GM12878 (cell line): ENCODE results near the gene IGHMBP2. TPM values are rescaled to one million over a fixed set of nuclear protein-coding genes. Genes with fewer than 3 reads are reported as not detected.

Experiments
- ATAC-seq: fragments of 200-7000 bp; cut with Tn5 transposase; 3 replicates; pipeline ENCODE4 v1.9.1; 2020; ENCODE audit warnings: mild to moderate bottlenecking, moderate library complexity
- BruUV-seq: library from RNA; stranded (reverse); fragments of 400-500 nt; replicated peaks from 2 replicates; lab custom pipeline; 2021; lab: Mats Ljungman, UMichigan
- CTCF ChIA-PET: fragments of 300-600 bp; sonication (Branson Sonifier 250); formaldehyde crosslinking; extraction: SDS; loops from one replicate; lab custom pipeline; 2021; ENCODE audit warnings: inconsistent platforms; lab: Yijun Ruan, JAX
- POLR2A ChIA-PET: fragments of 350-600 bp; formaldehyde crosslinking; extraction: SDS; loops from one replicate; lab custom pipeline; 2021; ENCODE audit warnings: inconsistent platforms; lab: Charles Lee
- RAD21 ChIA-PET: fragments of 300-600 bp; sonication (Branson Sonifier 250); formaldehyde crosslinking; loops from one replicate; lab custom pipeline; 2023; ENCODE audit warnings: antibody characterized with exemption; ENCODE audit not compliant: unreplicated experiment; lab: Charles Lee
- SMC1A ChIA-PET: fragments of 300-600 bp; sonication (Branson Sonifier 250); formaldehyde crosslinking; loops from one replicate; lab custom pipeline; 2023; ENCODE audit not compliant: unreplicated experiment, uncharacterized antibody; lab: Charles Lee
- DNase-seq: peaks from one replicate; pipeline ENCODE4 v3.0.0-alpha.2; 2011; ENCODE audit warnings: low read depth, low spot score
- FAIRE-seq: peaks from 3 replicates; lab custom pipeline; 2011; peaks lifted over from hg19 to GRCh38; lab: Jason Lieb, UNC
- H2AFZ ChIP-seq: 2 replicates; pipeline ENCODE4 v1.6.0; 2011; ENCODE audit warnings: low read depth, low read length, control low read depth; ENCODE audit not compliant: control insufficient read depth
- H3K27ac ChIP-seq: 2 replicates; pipeline ENCODE4 v1.5.1; 2011; ENCODE audit warnings: control low read depth; ENCODE audit not compliant: control insufficient read depth, insufficient read depth
- H3K27me3 ChIP-seq, 2 experiments: replicated peaks in 1 of 2; 2 replicates each; pipeline versions ENCODE4 v1.6.0 to v1.6.1; 2011; ENCODE audit warnings: low read length in 1 of 2; ENCODE audit not compliant: control insufficient read depth in 2 of 2, insufficient read depth in 2 of 2
- H3K36me3 ChIP-seq, 2 experiments: 2 replicates each; pipeline ENCODE4 v1.5.1; 2011; ENCODE audit warnings: low read length in 1 of 2; ENCODE audit not compliant: control insufficient read depth in 2 of 2, insufficient read depth in 2 of 2
- H3K4me1 ChIP-seq: 2 replicates; pipeline ENCODE4 v1.6.1; 2011; ENCODE audit warnings: mild to moderate bottlenecking, low read length, moderate library complexity, mixed read lengths; ENCODE audit not compliant: control insufficient read depth, insufficient read depth
- H3K4me2 ChIP-seq: 2 replicates; pipeline ENCODE4 v1.6.0; 2011; ENCODE audit warnings: control low read depth; ENCODE audit not compliant: control insufficient read depth, insufficient read depth
- H3K4me3 ChIP-seq: fragments of 200-600 bp; sonication (generic); 2 replicates; pipeline ENCODE4 v1.5.1; 2016
- H3K79me2 ChIP-seq: 2 replicates; pipeline ENCODE4 v1.6.0; 2011; ENCODE audit warnings: low read length; ENCODE audit not compliant: control insufficient read depth, insufficient read depth
- H3K9ac ChIP-seq: 2 replicates; pipeline ENCODE4 v1.8.0; 2011; ENCODE audit warnings: low read length, control low read depth, mixed read lengths; ENCODE audit not compliant: control insufficient read depth, insufficient read depth
- H3K9me3 ChIP-seq: replicated peaks from 3 replicates; pipeline ENCODE4 v1.5.1; 2011; ENCODE audit warnings: mild to moderate bottlenecking, low read length; ENCODE audit not compliant: control insufficient read depth, insufficient read depth
- H4K20me1 ChIP-seq: 2 replicates; pipeline ENCODE4 v1.6.0; 2011; ENCODE audit not compliant: control insufficient read depth, insufficient read depth
- CBX3 ChIP-seq: fragments of 200-600 bp; sonication (generic); IDR thresholded peaks from 2 replicates; pipeline ENCODE4 v1.6.1; 2016; ENCODE audit warnings: low read depth, borderline replicate concordance
- CHD4 ChIP-seq: fragments of 200-600 bp; sonication (generic); IDR thresholded peaks from 2 replicates; pipeline ENCODE4 v1.6.1; 2016; ENCODE audit warnings: mild to moderate bottlenecking
- CREM ChIP-seq: IDR thresholded peaks from 2 replicates; pipeline ENCODE4 v1.6.1; 2014; ENCODE audit warnings: antibody characterized with exemption, low read depth
- DPF2 ChIP-seq: fragments of 450-650 bp; IDR thresholded peaks from 2 replicates; pipeline ENCODE4 v1.6.1; 2017; ENCODE audit warnings: mild to moderate bottlenecking
- ETV6 ChIP-seq, 2 experiments: fragments of 450-650 bp in 1 of 2; IDR thresholded peaks in 1 of 2; conservative IDR thresholded peaks in 1 of 2; 2 replicates each; pipeline ENCODE4 v1.6.1; 2014; ENCODE audit warnings: antibody characterized with exemption in 1 of 2, borderline replicate concordance in 1 of 2, low read depth in 1 of 2, mild to moderate bottlenecking in 1 of 2, moderate library complexity in 1 of 2
- HDAC6 ChIP-seq: fragments of 200-600 bp; sonication (generic); IDR thresholded peaks from one replicate; pipeline ENCODE4 v1.8.0; 2017; ENCODE audit warnings: antibody characterized with exemption; ENCODE audit not compliant: unreplicated experiment
- MAX ChIP-seq: IDR thresholded peaks from 2 replicates; pipeline ENCODE4 v1.6.1; 2012; ENCODE audit warnings: low read depth, low read length, improper control_type of control experiment
- MTA2 ChIP-seq: fragments of 450-650 bp; IDR thresholded peaks from 2 replicates; pipeline ENCODE4 v1.6.1; 2016; ENCODE audit warnings: low read depth, mild to moderate bottlenecking, moderate library complexity
- MTA3 ChIP-seq: IDR thresholded peaks from 2 replicates; pipeline ENCODE4 v1.6.1; 2012; ENCODE audit warnings: low read length, inconsistent platforms, borderline replicate concordance
- RAD21 ChIP-seq: IDR thresholded peaks from 2 replicates; pipeline ENCODE4 v1.6.1; 2011; ENCODE audit warnings: mild to moderate bottlenecking, low read depth, low read length, moderate library complexity; ENCODE audit not compliant: insufficient read depth
- SMARCA5 ChIP-seq: fragments of 450-650 bp; IDR thresholded peaks from 2 replicates; pipeline ENCODE4 v1.6.1; 2017; ENCODE audit warnings: mild to moderate bottlenecking
- SRF ChIP-seq, 2 experiments: IDR thresholded peaks; 2 replicates each; pipeline ENCODE4 v1.6.1; 2011; ENCODE audit warnings: low read depth in 2 of 2, low read length in 2 of 2, mild to moderate bottlenecking in 1 of 2, moderate library complexity in 1 of 2
- WGBS: methylation state at CpG from one replicate; pipeline ENCODE4 v1.1.6; 2016; ENCODE audit warnings: low lambda C conversion rate; ENCODE audit not compliant: insufficient replicate concordance, insufficient coverage; ENCODE audit errors: missing lambda C conversion rate; 5-methylcytosine and 5-hydroxymethylcytosine counted together
- in situ Hi-C: fragments of 300-500 bp; cut with MboI; formaldehyde crosslinking; loops from 9 replicates; pipeline ENCODE4 v1.14.3; 2018; ENCODE audit warnings: mixed read lengths
- intact Hi-C: fragments of 100-400 bp; cut with micrococcal nuclease; formaldehyde crosslinking; loops from one replicate; pipeline ENCODE4 v1.14.2; 2022; ENCODE audit not compliant: unreplicated experiment
- polyA plus RNA-seq, 11 experiments: library from polyadenylated mRNA; depleted of rRNA in 4 of 11; unstranded in 6 of 11; stranded (reverse) in 5 of 11; fragments of >200 nt; fragmentation: Nextera tagmentation in 4 of 11; fragmentation: Illumina TruSeq in 1 of 11; extraction: Ambion mirVana in 4 of 11; extraction: Trizol in 1 of 11; gene quantifications; 1 replicate in 1 of 11; 2 replicates in 10 of 11; pipeline versions ENCODE4 v1.2.1 to v1.2.3, GENCODE V29; 2011 to 2016; ENCODE audit warnings: inconsistent platforms in 2 of 11, missing spikeins in 2 of 11, low read depth in 1 of 11
- total RNA-seq, 4 experiments: library from RNA; depleted of rRNA in 3 of 4; stranded (reverse); fragments of >200 nt in 3 of 4; fragmentation: Illumina TruSeq in 1 of 4; extraction: Trizol in 1 of 4; gene quantifications; 2 replicates each; pipeline versions ENCODE4 v1.2.1 to v1.2.3, GENCODE V29; 2013 to 2021
- TF ChIP-seq, protein P1 (sequence below): IDR thresholded peaks from 2 replicates; pipeline ENCODE4 v1.6.1; 2012; ENCODE audit warnings: low read depth, low read length, improper control_type of control experiment
- TF ChIP-seq, protein P2 (sequence below): fragments of 450-650 bp; IDR thresholded peaks from 2 replicates; pipeline ENCODE4 v1.6.1; 2017; ENCODE audit warnings: mild to moderate bottlenecking, moderate library complexity
- TF ChIP-seq, protein P3 (sequence below): IDR thresholded peaks from 2 replicates; pipeline ENCODE4 v1.6.1; 2011; ENCODE audit warnings: mild to moderate bottlenecking, low read depth, low read length, moderate library complexity; ENCODE audit not compliant: insufficient replicate concordance
- TF ChIP-seq, protein P4 (sequence below): fragments of 450-650 bp; IDR thresholded peaks from 2 replicates; pipeline ENCODE4 v1.6.1; 2018; ENCODE audit warnings: borderline replicate concordance, mild to moderate bottlenecking; ENCODE audit not compliant: partially characterized antibody

The IGHMBP2 gene
- total and polyA plus RNA-seq, 10 of the 15 experiments (the other 5 are each of a cell fraction or from before 2014, with no cell fraction given): 1.4 to 20.1 (median 11.2) TPM

DNA sequence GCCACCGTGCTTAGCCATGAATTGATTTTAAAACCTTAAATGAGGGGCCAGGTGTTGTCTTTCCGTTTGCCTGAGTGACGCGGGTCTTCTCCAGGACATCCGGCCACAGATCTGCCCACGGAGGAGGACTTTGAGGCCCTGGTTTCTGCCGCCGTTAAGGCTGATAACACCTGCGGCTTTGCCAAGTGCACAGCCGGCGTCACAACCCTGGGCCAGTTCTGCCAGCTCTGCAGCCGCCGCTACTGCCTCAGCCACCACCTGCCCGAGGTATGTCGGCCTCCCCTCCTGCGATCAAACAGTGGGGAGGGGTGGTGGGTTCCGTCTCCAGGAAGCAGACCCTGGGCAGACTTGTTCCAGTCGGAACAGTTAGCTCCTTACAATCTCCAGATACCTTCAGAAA, 34.4 kb downstream of the IGHMBP2 start:
- Histone ChIP-seq H3K27ac (no peak overlapping the region), H3K4me2 (no peak overlapping the region), H4K20me1 (no peaks in the 10 kb centered on the region), H3K4me1 (no peaks in the 10 kb centered on the region; the same call in 1 of the 2 replicates), H3K36me3 (peaks cover 2 to 27% of the 10 kb centered on the region in 2 experiments; a peak in 3 of 4 replicates), H2AFZ (no peak overlapping the region), H3K27me3 (no peaks in the 10 kb centered on the region), H3K4me3 (no peak overlapping the region), H3K9ac (no peak overlapping the region), H3K79me2 (no peaks in the 10 kb centered on the region), H3K9me3 (no peaks in the 10 kb centered on the region)
- DNase-seq (no peak), ATAC-seq (no peak), FAIRE-seq (no peak)
- TF ChIP-seq HDAC6 (no peak), MAX (no peak), DPF2 (no peak), MTA3 (no peak), CBX3 (no peak), ETV6 (conservative IDR thresholded peaks at IDR 0.05 in 1 of 2, IDR thresholded peaks at IDR 0.05 in 1 of 2; ENCODE audit: borderline replicate concordance in 1 of 2, low read depth in 1 of 2) (no peak), MTA2 (no peak), CHD4 (no peak), CREM (no peak), RAD21 (no peak), SRF (IDR thresholded peaks at IDR 0.05; ENCODE audit: low read depth in 2 of 2, low read length in 2 of 2) (no peak), SMARCA5 (no peak)
- TF ChIP-seq, protein P1, sequence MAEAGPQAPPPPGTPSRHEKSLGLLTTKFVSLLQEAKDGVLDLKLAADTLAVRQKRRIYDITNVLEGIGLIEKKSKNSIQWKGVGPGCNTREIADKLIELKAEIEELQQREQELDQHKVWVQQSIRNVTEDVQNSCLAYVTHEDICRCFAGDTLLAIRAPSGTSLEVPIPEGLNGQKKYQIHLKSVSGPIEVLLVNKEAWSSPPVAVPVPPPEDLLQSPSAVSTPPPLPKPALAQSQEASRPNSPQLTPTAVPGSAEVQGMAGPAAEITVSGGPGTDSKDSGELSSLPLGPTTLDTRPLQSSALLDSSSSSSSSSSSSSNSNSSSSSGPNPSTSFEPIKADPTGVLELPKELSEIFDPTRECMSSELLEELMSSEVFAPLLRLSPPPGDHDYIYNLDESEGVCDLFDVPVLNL: no peak
- TF ChIP-seq, protein P2, sequence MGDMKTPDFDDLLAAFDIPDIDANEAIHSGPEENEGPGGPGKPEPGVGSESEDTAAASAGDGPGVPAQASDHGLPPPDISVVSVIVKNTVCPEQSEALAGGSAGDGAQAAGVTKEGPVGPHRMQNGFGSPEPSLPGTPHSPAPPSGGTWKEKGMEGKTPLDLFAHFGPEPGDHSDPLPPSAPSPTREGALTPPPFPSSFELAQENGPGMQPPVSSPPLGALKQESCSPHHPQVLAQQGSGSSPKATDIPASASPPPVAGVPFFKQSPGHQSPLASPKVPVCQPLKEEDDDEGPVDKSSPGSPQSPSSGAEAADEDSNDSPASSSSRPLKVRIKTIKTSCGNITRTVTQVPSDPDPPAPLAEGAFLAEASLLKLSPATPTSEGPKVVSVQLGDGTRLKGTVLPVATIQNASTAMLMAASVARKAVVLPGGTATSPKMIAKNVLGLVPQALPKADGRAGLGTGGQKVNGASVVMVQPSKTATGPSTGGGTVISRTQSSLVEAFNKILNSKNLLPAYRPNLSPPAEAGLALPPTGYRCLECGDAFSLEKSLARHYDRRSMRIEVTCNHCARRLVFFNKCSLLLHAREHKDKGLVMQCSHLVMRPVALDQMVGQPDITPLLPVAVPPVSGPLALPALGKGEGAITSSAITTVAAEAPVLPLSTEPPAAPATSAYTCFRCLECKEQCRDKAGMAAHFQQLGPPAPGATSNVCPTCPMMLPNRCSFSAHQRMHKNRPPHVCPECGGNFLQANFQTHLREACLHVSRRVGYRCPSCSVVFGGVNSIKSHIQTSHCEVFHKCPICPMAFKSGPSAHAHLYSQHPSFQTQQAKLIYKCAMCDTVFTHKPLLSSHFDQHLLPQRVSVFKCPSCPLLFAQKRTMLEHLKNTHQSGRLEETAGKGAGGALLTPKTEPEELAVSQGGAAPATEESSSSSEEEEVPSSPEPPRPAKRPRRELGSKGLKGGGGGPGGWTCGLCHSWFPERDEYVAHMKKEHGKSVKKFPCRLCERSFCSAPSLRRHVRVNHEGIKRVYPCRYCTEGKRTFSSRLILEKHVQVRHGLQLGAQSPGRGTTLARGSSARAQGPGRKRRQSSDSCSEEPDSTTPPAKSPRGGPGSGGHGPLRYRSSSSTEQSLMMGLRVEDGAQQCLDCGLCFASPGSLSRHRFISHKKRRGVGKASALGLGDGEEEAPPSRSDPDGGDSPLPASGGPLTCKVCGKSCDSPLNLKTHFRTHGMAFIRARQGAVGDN: no peak
- TF ChIP-seq, protein P3, sequence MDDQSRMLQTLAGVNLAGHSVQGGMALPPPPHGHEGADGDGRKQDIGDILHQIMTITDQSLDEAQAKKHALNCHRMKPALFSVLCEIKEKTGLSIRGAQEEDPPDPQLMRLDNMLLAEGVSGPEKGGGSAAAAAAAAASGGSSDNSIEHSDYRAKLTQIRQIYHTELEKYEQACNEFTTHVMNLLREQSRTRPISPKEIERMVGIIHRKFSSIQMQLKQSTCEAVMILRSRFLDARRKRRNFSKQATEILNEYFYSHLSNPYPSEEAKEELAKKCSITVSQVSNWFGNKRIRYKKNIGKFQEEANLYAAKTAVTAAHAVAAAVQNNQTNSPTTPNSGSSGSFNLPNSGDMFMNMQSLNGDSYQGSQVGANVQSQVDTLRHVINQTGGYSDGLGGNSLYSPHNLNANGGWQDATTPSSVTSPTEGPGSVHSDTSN: no peak
- TF ChIP-seq, protein P4, sequence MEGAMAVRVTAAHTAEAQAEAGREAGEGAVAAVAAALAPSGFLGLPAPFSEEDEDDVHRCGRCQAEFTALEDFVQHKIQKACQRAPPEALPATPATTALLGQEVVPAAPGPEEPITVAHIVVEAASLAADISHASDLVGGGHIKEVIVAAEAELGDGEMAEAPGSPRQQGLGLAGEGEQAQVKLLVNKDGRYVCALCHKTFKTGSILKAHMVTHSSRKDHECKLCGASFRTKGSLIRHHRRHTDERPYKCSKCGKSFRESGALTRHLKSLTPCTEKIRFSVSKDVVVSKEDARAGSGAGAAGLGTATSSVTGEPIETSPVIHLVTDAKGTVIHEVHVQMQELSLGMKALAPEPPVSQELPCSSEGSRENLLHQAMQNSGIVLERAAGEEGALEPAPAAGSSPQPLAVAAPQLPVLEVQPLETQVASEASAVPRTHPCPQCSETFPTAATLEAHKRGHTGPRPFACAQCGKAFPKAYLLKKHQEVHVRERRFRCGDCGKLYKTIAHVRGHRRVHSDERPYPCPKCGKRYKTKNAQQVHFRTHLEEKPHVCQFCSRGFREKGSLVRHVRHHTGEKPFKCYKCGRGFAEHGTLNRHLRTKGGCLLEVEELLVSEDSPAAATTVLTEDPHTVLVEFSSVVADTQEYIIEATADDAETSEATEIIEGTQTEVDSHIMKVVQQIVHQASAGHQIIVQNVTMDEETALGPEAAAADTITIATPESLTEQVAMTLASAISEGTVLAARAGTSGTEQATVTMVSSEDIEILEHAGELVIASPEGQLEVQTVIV: no peak
- BruUV-seq: no TSS peak
- 93% methylated on average over 18 of the region's 18 CpGs for WGBS
- intact Hi-C loops: no loop called here
- ChIA-PET POLR2A (no interaction called here), RAD21 (no interaction called here), CTCF (no interaction called here), SMC1A (no interaction called here)
- in situ Hi-C loops: no loop called here
